ENCODE results near the gene IL22RA2. TPM values are rescaled to one million over a fixed set of nuclear protein-coding genes. Genes with fewer than 3 reads are reported as not detected.
"Not testable (repeated sequence)": the region's sequence is repeated elsewhere in the genome, so short reads cannot be mapped to it uniquely, and the experiment has no call there.

The IL22RA2 gene
- total RNA-seq, 4 donors from 2014 or later: 0.08 to 0.30 (median 0.22) TPM; not detected in 1

DNA sequence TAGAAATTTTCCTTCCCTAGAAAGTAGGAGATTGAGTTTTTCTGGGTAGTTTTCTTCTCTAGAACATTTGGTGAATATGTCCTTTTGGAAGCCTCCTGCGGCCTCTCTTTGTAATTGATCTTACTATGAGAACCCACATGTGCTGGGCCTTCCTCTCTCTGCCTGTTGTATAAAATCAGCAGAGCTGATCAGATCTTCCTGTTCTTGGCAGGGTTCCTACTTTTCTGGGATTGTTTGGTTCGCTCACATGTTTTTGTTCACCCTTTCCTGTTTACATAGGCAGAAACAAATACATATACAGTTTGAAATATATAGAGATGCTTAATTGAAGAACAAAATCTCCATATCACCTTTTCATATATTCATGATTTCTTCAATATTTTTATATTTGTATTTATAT is 57.8 kb downstream of the IL22RA2 start:
- 49 to 61% methylated on average over 2 of the region's 2 CpGs for WGBS, 2 donors
- intact Hi-C loops (cut with DNase I; ENCODE audit: low total_unique reads): no loop called here
- TF ChIP-seq, protein P1, sequence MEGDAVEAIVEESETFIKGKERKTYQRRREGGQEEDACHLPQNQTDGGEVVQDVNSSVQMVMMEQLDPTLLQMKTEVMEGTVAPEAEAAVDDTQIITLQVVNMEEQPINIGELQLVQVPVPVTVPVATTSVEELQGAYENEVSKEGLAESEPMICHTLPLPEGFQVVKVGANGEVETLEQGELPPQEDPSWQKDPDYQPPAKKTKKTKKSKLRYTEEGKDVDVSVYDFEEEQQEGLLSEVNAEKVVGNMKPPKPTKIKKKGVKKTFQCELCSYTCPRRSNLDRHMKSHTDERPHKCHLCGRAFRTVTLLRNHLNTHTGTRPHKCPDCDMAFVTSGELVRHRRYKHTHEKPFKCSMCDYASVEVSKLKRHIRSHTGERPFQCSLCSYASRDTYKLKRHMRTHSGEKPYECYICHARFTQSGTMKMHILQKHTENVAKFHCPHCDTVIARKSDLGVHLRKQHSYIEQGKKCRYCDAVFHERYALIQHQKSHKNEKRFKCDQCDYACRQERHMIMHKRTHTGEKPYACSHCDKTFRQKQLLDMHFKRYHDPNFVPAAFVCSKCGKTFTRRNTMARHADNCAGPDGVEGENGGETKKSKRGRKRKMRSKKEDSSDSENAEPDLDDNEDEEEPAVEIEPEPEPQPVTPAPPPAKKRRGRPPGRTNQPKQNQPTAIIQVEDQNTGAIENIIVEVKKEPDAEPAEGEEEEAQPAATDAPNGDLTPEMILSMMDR (IDR thresholded peaks at IDR 0.05): no peak
- no peak for TF ChIP-seq POLR2A (IDR thresholded peaks at IDR 0.05)
- DNase-seq (ENCODE audit: low spot score in 2 of 2): no peak
- H3K4me3 ChIP-seq (ENCODE audit: low read depth, poor library complexity, severe bottlenecking): no peak overlapping the region

DNA sequence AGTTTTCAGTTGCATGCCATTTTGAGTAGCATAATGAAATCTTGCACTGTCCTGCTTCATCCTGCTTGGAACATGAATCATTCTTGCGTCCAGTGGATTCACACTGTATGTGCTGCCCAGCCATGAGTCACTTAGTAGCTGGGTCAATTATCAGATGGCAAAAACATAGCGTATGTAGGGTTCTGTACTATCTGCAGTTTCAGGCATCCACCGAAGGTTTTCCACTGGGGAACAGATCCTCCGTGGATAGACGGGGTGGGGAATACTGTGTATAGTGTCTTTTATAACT is 61.4 kb downstream of the IL22RA2 start:
- 76 to 86% methylated on average over 5 of the region's 5 CpGs for WGBS, 2 donors
- no peak for DNase-seq (ENCODE audit: low spot score in 2 of 2)
- no peak overlapping the region for H3K4me3 ChIP-seq (ENCODE audit: low read depth, poor library complexity, severe bottlenecking)
- no peak for TF ChIP-seq POLR2A (IDR thresholded peaks at IDR 0.05)
- TF ChIP-seq, protein P1 (IDR thresholded peaks at IDR 0.05): no peak
- intact Hi-C loops (cut with DNase I; ENCODE audit: low total_unique reads): no loop called here

DNA sequence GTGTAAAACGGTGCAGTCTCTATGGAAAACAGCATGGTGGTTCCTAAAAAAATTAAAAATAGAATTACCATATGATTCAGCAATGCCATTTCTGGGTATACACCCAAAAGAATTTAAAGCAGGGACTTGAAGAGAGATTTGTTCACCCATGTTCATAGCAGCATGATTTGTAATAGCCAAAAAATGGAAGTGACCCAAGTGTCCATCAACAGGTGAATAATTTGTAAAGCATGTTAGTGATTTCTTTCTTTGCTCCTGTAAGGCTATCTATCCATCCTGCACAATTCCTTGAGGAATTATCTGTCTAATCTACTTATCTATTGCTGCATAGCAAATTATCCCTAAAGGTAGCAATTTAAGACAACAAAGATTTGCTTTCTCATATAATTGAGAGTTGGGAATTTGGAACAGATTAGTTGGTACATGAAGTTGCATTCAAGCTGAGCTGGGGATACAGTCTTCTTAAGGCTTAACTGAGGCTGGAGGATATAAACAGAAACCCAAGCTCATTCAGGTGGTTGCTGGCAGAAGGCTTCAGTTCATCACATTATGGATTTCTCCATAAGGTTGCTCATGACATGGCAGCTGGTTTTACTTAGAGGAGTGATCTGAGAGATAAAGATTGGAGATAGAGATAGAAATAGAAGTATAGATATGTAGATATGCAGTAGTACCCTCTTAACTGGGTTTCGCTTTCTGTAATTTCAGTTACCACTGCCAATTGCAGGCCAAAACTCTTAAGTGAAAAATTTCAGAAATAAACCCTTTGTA is 62.0 kb downstream of the IL22RA2 start:
- no peak for TF ChIP-seq POLR2A (IDR thresholded peaks at IDR 0.05)
- TF ChIP-seq, protein P1 (IDR thresholded peaks at IDR 0.05): no peak

DNA sequence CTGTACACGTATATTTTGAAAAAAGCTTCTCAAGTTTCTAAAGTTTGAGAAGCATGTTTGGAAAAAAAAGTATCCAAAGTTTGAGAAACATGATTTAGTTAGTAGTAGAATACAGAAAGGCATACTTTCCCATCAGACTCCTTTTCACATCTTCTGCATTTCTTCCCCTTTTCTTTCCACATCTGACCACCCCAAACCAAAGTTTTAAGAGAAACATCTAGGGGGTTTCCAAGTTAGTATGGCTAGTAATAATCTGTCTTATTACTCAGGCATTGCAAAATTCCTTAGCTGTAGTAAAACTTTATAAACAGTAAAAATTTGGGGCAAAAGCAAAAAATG is 65.7 kb downstream of the IL22RA2 start:
- no peak overlapping the region for H3K4me3 ChIP-seq (ENCODE audit: low read depth, poor library complexity, severe bottlenecking)
- no peak for DNase-seq (ENCODE audit: low spot score in 2 of 2)
- WGBS, 2 donors: 83 to 93% methylated on average over 1 of the region's 1 CpG
- intact Hi-C loops (cut with DNase I; ENCODE audit: low total_unique reads): no loop called here
- no peak for TF ChIP-seq POLR2A (IDR thresholded peaks at IDR 0.05)
- TF ChIP-seq, protein P1 (IDR thresholded peaks at IDR 0.05): no peak

More for the DNA sequence above, 62.0 kb downstream of the IL22RA2 start:
- intact Hi-C loops (cut with DNase I; ENCODE audit: low total_unique reads): no loop called here
- 75 to 78% methylated on average over 2 of the region's 2 CpGs for WGBS, 2 donors
- no peak for DNase-seq (ENCODE audit: low spot score in 2 of 2)
- no peak overlapping the region for H3K4me3 ChIP-seq (ENCODE audit: low read depth, poor library complexity, severe bottlenecking)

DNA sequence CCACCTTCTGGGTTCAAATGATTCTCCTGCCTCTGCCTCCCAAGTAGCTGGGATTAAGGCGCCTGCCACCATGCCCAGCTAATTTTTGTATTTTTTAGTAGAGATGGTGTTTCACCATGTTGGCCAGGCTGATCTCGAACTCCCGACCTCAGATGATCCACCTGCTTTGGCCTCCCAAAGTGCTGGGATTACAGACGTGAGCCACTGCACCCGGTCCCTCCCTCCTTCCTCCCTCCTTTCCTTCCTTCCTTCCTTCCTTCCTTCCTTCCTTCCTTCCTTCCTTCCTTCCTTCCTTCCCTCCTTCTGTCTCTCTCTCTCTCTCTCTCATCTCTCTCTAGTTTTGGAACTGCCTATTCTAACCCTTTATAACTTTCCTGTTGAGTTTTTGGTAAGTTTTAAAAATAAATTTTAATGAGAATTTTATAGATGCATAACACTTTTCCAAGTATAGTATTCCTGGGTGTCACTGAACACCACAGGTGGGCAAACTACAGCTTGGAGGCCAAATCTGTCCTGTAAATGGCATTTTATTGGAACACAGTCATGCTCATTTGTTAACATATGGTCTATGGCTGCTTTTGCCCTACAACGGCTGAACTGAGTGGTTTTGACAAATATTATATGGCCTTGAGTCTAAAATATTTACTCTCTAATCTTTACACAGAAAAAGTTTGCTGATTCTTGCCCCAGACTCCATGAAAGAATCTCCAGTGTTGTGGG is 66.2 kb downstream of the IL22RA2 start:
- 79 to 82% methylated on average over 6 of the region's 6 CpGs for WGBS, 2 donors
- DNase-seq (ENCODE audit: low spot score in 2 of 2); intact Hi-C loops (cut with DNase I; ENCODE audit: low total_unique reads); H3K4me3 ChIP-seq (ENCODE audit: low read depth, poor library complexity, severe bottlenecking): not testable (repeated sequence)

DNA sequence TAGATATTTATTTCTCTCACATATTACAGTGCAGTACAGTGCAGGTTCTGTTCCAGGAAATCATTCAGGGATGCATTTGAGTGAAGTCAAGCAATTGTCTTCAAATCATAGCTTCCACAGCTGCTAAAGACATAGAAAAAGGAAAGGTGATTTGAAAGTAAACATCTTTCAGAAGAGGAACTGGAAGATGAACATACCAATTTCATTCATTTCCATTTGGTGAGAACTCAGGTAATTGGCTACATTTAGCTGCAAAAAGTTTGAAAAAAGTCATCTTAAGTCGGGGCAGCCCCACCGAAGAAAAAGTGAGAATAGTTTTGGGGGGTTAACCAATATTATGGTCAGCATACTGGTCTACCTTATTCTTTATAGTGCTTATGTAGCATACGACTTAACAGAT is 67.3 kb downstream of the IL22RA2 start:
- no peak for TF ChIP-seq POLR2A (IDR thresholded peaks at IDR 0.05)
- TF ChIP-seq, protein P1 (IDR thresholded peaks at IDR 0.05): no peak
- DNase-seq (ENCODE audit: low spot score in 2 of 2): no peak
- no peak overlapping the region for H3K4me3 ChIP-seq (ENCODE audit: low read depth, poor library complexity, severe bottlenecking)
- intact Hi-C loops (cut with DNase I; ENCODE audit: low total_unique reads): no loop called here
- 73 to 82% methylated on average over 3 of the region's 3 CpGs for WGBS, 2 donors
